Stimulated activated naive CD8-positive, alpha-beta T cell treated with anti-CD3 and anti-CD28 coated beads, Interleukin-15, Interleukin-2, amounts not matched to agents 100 ng/mL and 50 ng/mL, for 24 hours (primary cell): ENCODE measurements around the gene PGAP2.
A peak's percentile ranks its signal among the peaks of the same experiment; 100 is the strongest.

Source experiments
- H3K27ac Mint-ChIP-seq: one replicate; pipeline ENCODE4 v1.8.0; 2021; ENCODE audit warnings: mild to moderate bottlenecking, mixed read lengths
- H3K27me3 Mint-ChIP-seq: one replicate; pipeline ENCODE4 v1.8.0; 2021; ENCODE audit warnings: mixed read lengths
- H3K36me3 Mint-ChIP-seq: one replicate; pipeline ENCODE4 v1.8.0; 2021; ENCODE audit warnings: low read depth, mixed read lengths
- H3K4me1 Mint-ChIP-seq: one replicate; pipeline ENCODE4 v1.8.0; 2021; ENCODE audit warnings: low read depth, mixed read lengths
- H3K4me3 Mint-ChIP-seq: one replicate; pipeline ENCODE4 v1.8.0; 2021; ENCODE audit warnings: mild to moderate bottlenecking, mixed read lengths
- H3K9me3 Mint-ChIP-seq: one replicate; pipeline ENCODE4 v1.8.0; 2021; ENCODE audit warnings: mixed read lengths

PGAP2 gene

DNA sequence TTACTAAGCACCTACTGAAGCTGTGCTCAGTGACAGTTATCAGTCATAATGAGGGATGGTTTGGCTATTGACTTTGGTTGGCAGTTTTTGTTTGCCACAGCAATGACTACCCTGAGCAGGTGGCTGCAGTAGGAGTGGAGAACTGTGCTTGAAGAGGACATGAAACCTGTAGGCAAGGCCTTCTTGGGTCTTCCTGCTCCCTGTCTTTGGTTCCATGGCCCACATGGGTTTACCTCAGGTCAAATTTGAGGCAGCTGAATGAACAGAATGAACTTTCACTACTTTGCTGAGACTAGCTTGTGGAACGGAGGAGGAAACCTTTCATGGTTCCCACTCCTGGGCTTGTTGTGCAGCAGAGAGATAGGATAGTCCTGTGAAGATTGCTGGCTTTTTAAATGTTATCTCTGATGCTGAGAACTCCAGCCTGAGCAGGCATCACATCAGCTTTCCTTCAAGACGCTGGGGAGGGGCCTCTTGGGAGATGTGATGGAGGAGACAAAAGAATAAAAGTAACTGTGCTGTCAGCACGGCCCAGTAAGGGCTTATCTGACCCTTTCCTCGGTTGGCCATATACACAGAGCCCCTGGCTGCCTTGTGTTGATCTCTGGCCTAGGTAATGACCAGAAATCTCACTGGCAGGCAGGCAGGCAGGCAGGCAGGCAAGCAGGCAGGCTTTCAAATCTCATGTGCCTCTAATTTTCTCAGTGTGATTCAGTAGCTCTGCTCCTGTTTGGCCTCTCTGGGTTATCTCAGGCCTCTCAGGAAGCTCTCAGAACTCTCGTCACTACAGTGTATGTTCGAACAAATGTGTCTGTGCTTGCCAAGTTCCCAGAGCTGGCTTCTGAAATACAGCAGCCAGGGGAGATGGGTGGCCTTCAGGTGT, 59.1 kb downstream of the PGAP2 start:
- Mint-ChIP-seq H3K4me1 (peaks cover 88% of the 10 kb centered on the region), H3K9me3 (no peaks in the 10 kb centered on the region), H3K27me3 (no peaks in the 10 kb centered on the region), H3K36me3 (peaks cover 13% of the 10 kb centered on the region), H3K4me3 (peak overlapping the region; percentile 42), H3K27ac (peak overlapping the region; percentile 60)

DNA sequence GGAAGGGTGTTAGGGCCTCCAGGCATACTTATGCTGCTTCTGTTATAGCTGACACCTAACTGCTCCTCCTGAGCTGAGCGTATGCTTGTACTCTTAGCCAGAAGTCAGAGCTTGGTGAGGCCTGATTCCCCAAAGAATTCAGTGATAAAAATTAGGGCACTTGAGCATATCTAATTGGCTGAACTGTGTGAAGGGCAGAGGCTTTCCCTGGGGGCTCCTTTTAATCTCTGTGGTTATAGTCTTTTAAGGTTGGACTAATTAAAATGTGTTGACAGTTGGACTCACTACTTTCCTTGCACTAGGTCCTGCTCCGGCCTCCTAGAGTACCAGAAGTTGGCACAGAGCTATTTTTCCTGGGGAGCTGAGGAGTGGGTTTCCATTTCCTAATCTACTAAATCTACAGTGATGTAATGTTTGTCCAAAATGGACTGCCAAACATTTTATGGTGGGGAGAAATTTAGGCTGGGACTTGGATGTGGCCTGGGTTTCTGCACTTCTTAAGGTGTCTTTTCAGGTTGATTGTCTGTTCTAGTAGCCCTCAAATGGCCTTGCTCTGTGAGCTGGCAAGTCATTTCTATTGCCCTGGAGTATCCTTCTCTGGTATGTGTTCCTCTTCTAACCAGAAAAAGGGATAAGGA, 65.5 kb downstream of the PGAP2 start:
- H3K27me3 Mint-ChIP-seq = no peaks in the 10 kb centered on the region
- no peaks in the 10 kb centered on the region for H3K9me3 Mint-ChIP-seq
- H3K4me1 Mint-ChIP-seq = peaks cover 86% of the 10 kb centered on the region
- no peak overlapping the region for H3K4me3 Mint-ChIP-seq
- H3K36me3 Mint-ChIP-seq = peaks cover 18% of the 10 kb centered on the region
- peak overlapping the region; percentile 31 for H3K27ac Mint-ChIP-seq
